Keratinocyte (primary cell): ENCODE data around the gene CARM1. TPM values are rescaled to one million over a fixed set of nuclear protein-coding genes. Genes with fewer than 3 reads are reported as not detected.
A peak's percentile ranks its signal among the peaks of the same experiment; 100 is the strongest.

Experiments
- DNase-seq: peaks from one replicate; pipeline ENCODE4 v3.0.0-alpha.2; 2011; ENCODE audit warnings: low read depth, missing footprints, low spot score
- FAIRE-seq: peaks from 2 replicates; lab custom pipeline; 2011; peaks lifted over from hg19 to GRCh38; lab: Jason Lieb, UNC
- H2AFZ ChIP-seq: 2 replicates; pipeline ENCODE4 v1.6.0; 2012; ENCODE audit warnings: low read length, control low read depth, inconsistent platforms; ENCODE audit not compliant: control insufficient read depth
- H3K27ac ChIP-seq: 2 replicates; pipeline ENCODE4 v1.5.1; 2011; ENCODE audit warnings: low read length; ENCODE audit not compliant: control insufficient read depth, insufficient read depth
- H3K27me3 ChIP-seq: 3 replicates; pipeline ENCODE4 v1.6.0; 2011; ENCODE audit warnings: low read length; ENCODE audit not compliant: control insufficient read depth, insufficient read depth; ENCODE audit errors: extremely low read depth
- H3K36me3 ChIP-seq, 2 experiments: 2 replicates in 1 of 2; 3 replicates in 1 of 2; pipeline ENCODE4 v1.5.1; 2011; ENCODE audit warnings: low read length in 2 of 2, mild to moderate bottlenecking in 1 of 2; ENCODE audit not compliant: control insufficient read depth in 2 of 2, insufficient read depth in 2 of 2; ENCODE audit errors: extremely low read depth in 1 of 2
- H3K4me1 ChIP-seq: 3 replicates; pipeline ENCODE4 v1.5.1; 2011; ENCODE audit warnings: low read length; ENCODE audit not compliant: control insufficient read depth, insufficient read depth; ENCODE audit errors: extremely low read depth
- H3K4me2 ChIP-seq: 3 replicates; pipeline ENCODE4 v1.6.0; 2011; ENCODE audit warnings: low read depth, low read length; ENCODE audit not compliant: control insufficient read depth, insufficient read depth; ENCODE audit errors: extremely low read depth
- H3K4me3 ChIP-seq, 3 experiments: fragments of 200-600 bp in 1 of 3; sonication (generic) in 1 of 3; 2 replicates in 2 of 3; 3 replicates in 1 of 3; pipeline ENCODE4 v1.5.1; 2011 to 2016; ENCODE audit warnings: low read length in 3 of 3, mild to moderate bottlenecking in 3 of 3, control low read depth in 2 of 3, inconsistent platforms in 1 of 3, low read depth in 1 of 3, mixed read lengths in 1 of 3, mixed run types in 1 of 3, moderate library complexity in 1 of 3; ENCODE audit not compliant: control insufficient read depth in 2 of 3, insufficient read depth in 2 of 3; ENCODE audit errors: extremely low read depth in 1 of 3
- H3K79me2 ChIP-seq: 2 replicates; pipeline ENCODE4 v1.6.0; 2012; ENCODE audit warnings: low read length; ENCODE audit not compliant: control insufficient read depth, insufficient read depth
- H3K9ac ChIP-seq: 3 replicates; pipeline ENCODE4 v1.6.0; 2011; ENCODE audit warnings: low read length; ENCODE audit not compliant: control insufficient read depth, insufficient read depth; ENCODE audit errors: extremely low read depth
- H3K9me1 ChIP-seq: 3 replicates; pipeline ENCODE4 v1.6.0; 2011; ENCODE audit warnings: low read length; ENCODE audit not compliant: control insufficient read depth, insufficient read depth; ENCODE audit errors: extremely low read depth
- H3K9me3 ChIP-seq: 2 replicates; pipeline ENCODE4 v1.5.1; 2012; ENCODE audit warnings: low read depth, low read length; ENCODE audit not compliant: control insufficient read depth
- H4K20me1 ChIP-seq: 3 replicates; pipeline ENCODE4 v1.6.0; 2011; ENCODE audit warnings: low read length; ENCODE audit not compliant: control insufficient read depth, insufficient read depth; ENCODE audit errors: extremely low read depth
- EZH2 ChIP-seq: IDR thresholded peaks from one replicate; pipeline ENCODE4 v1.6.1; 2012; ENCODE audit warnings: inconsistent platforms, mild to moderate bottlenecking, low read length, moderate library complexity
- dilution Hi-C: fragments of 300-500 bp; cut with MboI; formaldehyde crosslinking; loops from one replicate; pipeline ENCODE4 v1.7.0; 2020; ENCODE audit warnings: low sequenced_read_pairs; ENCODE audit not compliant: extremely low pct_ligation_motif_present
- polyA plus RNA-seq, 5 experiments: library from polyadenylated mRNA; depleted of rRNA in 3 of 5; stranded (reverse) in 3 of 5; stranded (forward) in 1 of 5; unstranded in 1 of 5; fragments of >200 nt; gene quantifications; 1 replicate in 1 of 5; 2 replicates in 3 of 5; 3 replicates in 1 of 5; pipeline versions ENCODE4 v1.2.1 to v1.2.3, GENCODE V29; 2011 to 2012; ENCODE audit warnings: missing spikeins in 2 of 5, low read depth in 1 of 5, low replicate concordance in 1 of 5
- TF ChIP-seq, protein P1 (sequence below), 3 experiments: IDR thresholded peaks in 1 of 3; conservative IDR thresholded peaks in 1 of 3; optimal IDR thresholded peaks in 1 of 3; 2 replicates in 2 of 3; 3 replicates in 1 of 3; pipeline versions ENCODE3 to v1.5.1; 2011; ENCODE audit warnings: low read length in 3 of 3, mild to moderate bottlenecking in 3 of 3, moderate library complexity in 2 of 3, control low read depth in 1 of 3, inconsistent platforms in 1 of 3; ENCODE audit not compliant: insufficient read depth in 2 of 3; ENCODE audit errors: extremely low read depth in 1 of 3

CARM1 gene
- polyA plus RNA-seq, 1 donor (not counting 4 experiments of a cell fraction or from before 2014, with no cell fraction given) = 22.8 TPM

DNA sequence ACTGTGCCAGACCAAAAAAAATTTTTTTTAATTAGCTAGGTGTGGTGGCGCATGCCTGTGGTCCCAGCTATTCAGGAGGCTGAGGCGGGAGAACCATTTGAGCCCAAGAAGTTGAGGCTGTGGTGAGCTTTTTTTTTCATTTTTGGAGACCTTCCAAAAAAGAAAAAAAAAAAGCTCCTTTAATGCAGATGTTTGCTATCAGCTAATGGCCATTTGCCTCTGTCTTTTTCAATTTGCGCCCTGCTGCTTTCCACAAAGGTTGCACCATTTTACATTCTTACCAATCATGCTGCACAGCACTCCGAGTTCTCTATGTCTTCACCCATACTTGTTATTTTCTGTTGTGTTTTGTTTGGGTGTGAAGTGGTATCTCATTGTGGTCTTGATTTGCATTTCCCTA lies 73.9 kb downstream of the CARM1 start:
- H4K20me1 ChIP-seq = no peaks in the 10 kb centered on the region
- H3K9ac ChIP-seq = no peak overlapping the region
- no peak overlapping the region for H3K4me3 ChIP-seq
- no peak for TF ChIP-seq EZH2
- TF ChIP-seq, protein P1, sequence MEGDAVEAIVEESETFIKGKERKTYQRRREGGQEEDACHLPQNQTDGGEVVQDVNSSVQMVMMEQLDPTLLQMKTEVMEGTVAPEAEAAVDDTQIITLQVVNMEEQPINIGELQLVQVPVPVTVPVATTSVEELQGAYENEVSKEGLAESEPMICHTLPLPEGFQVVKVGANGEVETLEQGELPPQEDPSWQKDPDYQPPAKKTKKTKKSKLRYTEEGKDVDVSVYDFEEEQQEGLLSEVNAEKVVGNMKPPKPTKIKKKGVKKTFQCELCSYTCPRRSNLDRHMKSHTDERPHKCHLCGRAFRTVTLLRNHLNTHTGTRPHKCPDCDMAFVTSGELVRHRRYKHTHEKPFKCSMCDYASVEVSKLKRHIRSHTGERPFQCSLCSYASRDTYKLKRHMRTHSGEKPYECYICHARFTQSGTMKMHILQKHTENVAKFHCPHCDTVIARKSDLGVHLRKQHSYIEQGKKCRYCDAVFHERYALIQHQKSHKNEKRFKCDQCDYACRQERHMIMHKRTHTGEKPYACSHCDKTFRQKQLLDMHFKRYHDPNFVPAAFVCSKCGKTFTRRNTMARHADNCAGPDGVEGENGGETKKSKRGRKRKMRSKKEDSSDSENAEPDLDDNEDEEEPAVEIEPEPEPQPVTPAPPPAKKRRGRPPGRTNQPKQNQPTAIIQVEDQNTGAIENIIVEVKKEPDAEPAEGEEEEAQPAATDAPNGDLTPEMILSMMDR (optimal IDR thresholded peaks at IDR 0.05 in 1 of 3, IDR thresholded peaks at IDR 0.05 in 1 of 3, conservative IDR thresholded peaks at IDR 0.05 in 1 of 3; ENCODE audit: extremely low read depth in 1 of 3, insufficient read depth in 2 of 3, low read length in 3 of 3) = no peak
- H3K36me3 ChIP-seq = no peaks in the 10 kb centered on the region
- no peaks in the 10 kb centered on the region for H3K9me1 ChIP-seq
- no peaks in the 10 kb centered on the region for H3K9me3 ChIP-seq
- H3K4me1 ChIP-seq = peaks cover 13% of the 10 kb centered on the region
- no peak for FAIRE-seq
- no peaks in the 10 kb centered on the region for H3K27me3 ChIP-seq
- DNase-seq = no peak
- H3K4me2 ChIP-seq = no peak overlapping the region
- no peak overlapping the region for H3K27ac ChIP-seq
- H3K79me2 ChIP-seq = no peaks in the 10 kb centered on the region
- H2AFZ ChIP-seq = no peak overlapping the region
- dilution Hi-C loops = no loop called here

GRCh38 chr19:10946958-10947657 lies 75.8 kb downstream of the CARM1 start:
- dilution Hi-C loops = no loop called here
- no peak for FAIRE-seq
- H3K4me2 ChIP-seq = no peak overlapping the region
- TF ChIP-seq, protein P1 (optimal IDR thresholded peaks at IDR 0.05 in 1 of 3, IDR thresholded peaks at IDR 0.05 in 1 of 3, conservative IDR thresholded peaks at IDR 0.05 in 1 of 3; ENCODE audit: extremely low read depth in 1 of 3, insufficient read depth in 2 of 3, low read length in 3 of 3) = no peak
- no peak for TF ChIP-seq EZH2
- H3K4me1 ChIP-seq = peaks cover 12% of the 10 kb centered on the region
- peak overlapping the region; percentile 15 for H2AFZ ChIP-seq
- H3K9me1 ChIP-seq = no peaks in the 10 kb centered on the region
- H4K20me1 ChIP-seq = no peaks in the 10 kb centered on the region
- no peak overlapping the region for H3K4me3 ChIP-seq
- no peak overlapping the region for H3K27ac ChIP-seq
- H3K79me2 ChIP-seq = no peaks in the 10 kb centered on the region
- H3K9ac ChIP-seq = no peak overlapping the region
- no peak for DNase-seq
- no peaks in the 10 kb centered on the region for H3K36me3 ChIP-seq
- H3K9me3 ChIP-seq = no peaks in the 10 kb centered on the region
- no peaks in the 10 kb centered on the region for H3K27me3 ChIP-seq
